CD4-positive, alpha-beta T cell (primary cell): ENCODE measurements around the gene HLCS. TPM values are rescaled to one million over a fixed set of nuclear protein-coding genes. Genes with fewer than 3 reads are reported as not detected.

Experiments
- ATAC-seq: fragments of 200-7000 bp; cut with Tn5 transposase; one replicate; pipeline ENCODE4 v1.10.0; 2022; ENCODE audit warnings: mild to moderate bottlenecking; ENCODE audit not compliant: poor library complexity
- CTCF ChIA-PET: fragments of 350-600 bp; sonication (Branson Sonifier 250); formaldehyde crosslinking; loops from one replicate; lab custom pipeline; 2021; ENCODE audit warnings: antibody characterized with exemption, inconsistent platforms; lab: Charles Lee
- POLR2A ChIA-PET: fragments of 350-600 bp; sonication (Branson Sonifier 250); formaldehyde crosslinking; loops from one replicate; lab custom pipeline; 2021; ENCODE audit warnings: antibody characterized with exemption, inconsistent platforms; lab: Charles Lee
- DNase-seq, 14 experiments: peaks; one replicate each; pipeline ENCODE4 v3.0.0-alpha.2; 2013 to 2020; ENCODE audit warnings: mixed read lengths in 2 of 14
- H3K27ac ChIP-seq, 2 donors: one replicate each; pipeline versions ENCODE4 v1.5.1 to v1.7.0; 2013; ENCODE audit warnings: low read length in 2 of 2, low read depth in 1 of 2, mild to moderate bottlenecking in 1 of 2
- H3K27me3 ChIP-seq, 2 experiments: 1 replicate in 1 of 2; 2 replicates in 1 of 2; pipeline versions ENCODE4 v1.6.1 to v1.7.0; 2013; ENCODE audit warnings: low read length in 2 of 2, control low read depth in 1 of 2, mild to moderate bottlenecking in 1 of 2, moderate library complexity in 1 of 2; ENCODE audit not compliant: insufficient read depth in 2 of 2, control insufficient read depth in 1 of 2
- H3K36me3 ChIP-seq: one replicate; pipeline ENCODE4 v1.6.1; 2013; ENCODE audit warnings: low read length, control low read depth; ENCODE audit not compliant: insufficient read depth
- H3K4me1 ChIP-seq: one replicate; pipeline ENCODE4 v1.6.1; 2013; ENCODE audit warnings: low read length, control low read depth; ENCODE audit not compliant: insufficient read depth
- H3K4me3 ChIP-seq: one replicate; pipeline ENCODE4 v1.5.1; 2013; ENCODE audit warnings: mild to moderate bottlenecking, low read length, moderate library complexity
- H3K9me3 ChIP-seq, 2 experiments: 1 replicate in 1 of 2; 2 replicates in 1 of 2; pipeline versions ENCODE4 v1.6.1 to v1.7.0; 2013; ENCODE audit warnings: low read length in 2 of 2, mild to moderate bottlenecking in 2 of 2, control low read depth in 1 of 2, moderate library complexity in 1 of 2; ENCODE audit not compliant: control insufficient read depth in 1 of 2, insufficient read depth in 1 of 2
- H3K27ac Mint-ChIP-seq: one replicate; pipeline ENCODE4 v1.8.0; 2020; ENCODE audit warnings: mixed read lengths
- H3K27me3 Mint-ChIP-seq: one replicate; pipeline ENCODE4 v1.8.0; 2021; ENCODE audit warnings: mixed read lengths
- H3K36me3 Mint-ChIP-seq: one replicate; pipeline ENCODE4 v1.8.0; 2021; ENCODE audit warnings: low read depth, mixed read lengths
- H3K4me1 Mint-ChIP-seq: one replicate; pipeline ENCODE4 v1.8.0; 2021; ENCODE audit warnings: low read depth, mixed read lengths
- H3K4me3 Mint-ChIP-seq: one replicate; pipeline ENCODE4 v1.8.0; 2020; ENCODE audit warnings: mild to moderate bottlenecking, mixed read lengths
- H3K9me3 Mint-ChIP-seq: one replicate; pipeline ENCODE4 v1.8.0; 2020; ENCODE audit warnings: mixed read lengths
- CTCF ChIP-seq: fragments of 200-600 bp; IDR thresholded peaks from one replicate; pipeline ENCODE4 v1.8.0; 2022; ENCODE audit warnings: antibody characterized with exemption, mild to moderate bottlenecking
- intact Hi-C, 2 experiments: fragments of 100-400 bp; cut with DNase I in 1 of 2; cut with micrococcal nuclease in 1 of 2; formaldehyde crosslinking; loops; one replicate each; pipeline versions ENCODE4 v1.15.1 to v1.9.0; 2023 to 2025; cut with DNase I, micrococcal nuclease
- total RNA-seq, 174 experiments: library from RNA in 2 of 174; stranded (reverse) in 2 of 174; gene quantifications; one replicate each; pipeline ENCODE4 v1.2.3 and lab custom pipeline; 2021 to 2026

The HLCS gene
- total RNA-seq, 2 experiments from 2014 or later, result 8.1 to 10.0 TPM

- no peak overlapping the region for H3K27ac Mint-ChIP-seq
- intact Hi-C loops, result loop anchor here in 1 of 2 experiments (10.0 kb wide), 1 partner anchor 270 kb away; no protein-coding TSS in a partner anchor
- CTCF ChIA-PET, result no interaction called here
These were observed 112.1 kb downstream of the HLCS start for GRCh38 chr21:36854391-36854790.

DNA sequence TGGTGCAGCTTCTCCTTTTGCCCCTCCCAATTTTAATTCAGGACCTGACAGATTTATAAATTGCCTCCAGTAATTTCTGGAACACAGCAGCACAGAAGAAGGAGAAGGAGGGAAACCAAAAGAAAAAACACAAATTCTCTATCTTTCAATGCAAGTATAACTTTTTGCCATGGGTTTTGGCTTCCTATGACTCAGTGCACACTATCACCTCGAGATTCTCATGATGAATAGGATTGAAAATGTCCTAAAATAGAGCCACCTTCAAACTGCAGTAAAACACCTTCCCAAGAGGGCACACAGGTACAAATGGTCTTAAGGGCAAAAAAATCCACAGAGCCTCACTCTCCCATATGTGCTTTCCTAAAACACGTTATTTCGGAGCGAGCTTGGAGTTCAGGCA, 113.6 kb downstream of the HLCS start:
- no peak for ATAC-seq
- Mint-ChIP-seq H3K9me3 (no peaks in the 10 kb centered on the region), H3K4me3 (no peak overlapping the region), H3K27me3 (no peaks in the 10 kb centered on the region), H3K36me3 (no peaks in the 10 kb centered on the region), H3K4me1 (no peaks in the 10 kb centered on the region), H3K27ac (no peak overlapping the region)
- Histone ChIP-seq H3K36me3 (no peaks in the 10 kb centered on the region), H3K27ac (no peak overlapping the region), H3K4me1 (no peaks in the 10 kb centered on the region), H3K4me3 (no peak overlapping the region), H3K27me3 (no peaks in the 10 kb centered on the region), H3K9me3 (no peaks in the 10 kb centered on the region)
- POLR2A ChIA-PET, result no interaction called here
- DNase-seq, result no peak
- intact Hi-C loops, result loop anchor here in 1 of 2 experiments (10.0 kb wide), 1 partner anchor 268 kb away; no protein-coding TSS in a partner anchor
- TF ChIP-seq CTCF, result no peak
- CTCF ChIA-PET, result no interaction called here

More at GRCh38 chr21:36854391-36854790, 112.1 kb downstream of the HLCS start:
- H3K4me1 ChIP-seq, result no peaks in the 10 kb centered on the region
- Mint-ChIP-seq H3K27me3 (no peaks in the 10 kb centered on the region), H3K36me3 (no peaks in the 10 kb centered on the region), H3K9me3 (no peaks in the 10 kb centered on the region), H3K4me1 (no peaks in the 10 kb centered on the region), H3K4me3 (no peak overlapping the region)
- ATAC-seq (no peak), DNase-seq (peak in 4 of 14 experiments; percentile 9 to 23 (median 16))
- no peaks in the 10 kb centered on the region for H3K27me3 ChIP-seq
- H3K27ac ChIP-seq, result no peak overlapping the region
- POLR2A ChIA-PET, result no interaction called here
- no peaks in the 10 kb centered on the region for H3K36me3 ChIP-seq
- no peaks in the 10 kb centered on the region for H3K9me3 ChIP-seq
- H3K4me3 ChIP-seq, result no peak overlapping the region
- TF ChIP-seq CTCF, result no peak

- CTCF ChIA-PET, result no interaction called here
- POLR2A ChIA-PET, result no interaction called here
- Mint-ChIP-seq H3K36me3 (no peaks in the 10 kb centered on the region), H3K9me3 (no peaks in the 10 kb centered on the region), H3K4me1 (no peaks in the 10 kb centered on the region), H3K27me3 (no peaks in the 10 kb centered on the region), H3K4me3 (no peak overlapping the region), H3K27ac (no peak overlapping the region)
- Histone ChIP-seq H3K9me3 (no peaks in the 10 kb centered on the region), H3K4me3 (no peak overlapping the region), H3K27ac (no peak overlapping the region), H3K36me3 (no peaks in the 10 kb centered on the region), H3K27me3 (no peaks in the 10 kb centered on the region), H3K4me1 (no peaks in the 10 kb centered on the region)
- intact Hi-C loops, result loop anchor here in 1 of 2 experiments (10.0 kb wide), 1 partner anchor 267 kb away; no protein-coding TSS in a partner anchor
- no peak for TF ChIP-seq CTCF
- DNase-seq (no peak), ATAC-seq (no peak)
These were observed 114.2 kb downstream of the HLCS start for GRCh38 chr21:36852293-36852692.
